IMR-90 (cell line): Measurements from ENCODE around the gene HASPIN. TPM values are rescaled to one million over a fixed set of nuclear protein-coding genes. Genes with fewer than 3 reads are reported as not detected.

Experiments
- ATAC-seq: fragments of 200-7000 bp; cut with Tn5 transposase; 2 replicates; pipeline ENCODE4 v1.9.1; 2020; ENCODE audit warnings: low read depth, mild to moderate bottlenecking, moderate library complexity
- BruUV-seq: library from RNA; stranded (reverse); fragments of 400-500 nt; replicated peaks from 2 replicates; lab custom pipeline; 2021; lab: Mats Ljungman, UMichigan
- CTCF ChIA-PET: fragments of 300-600 bp; formaldehyde crosslinking; extraction: SDS; loops from one replicate; lab custom pipeline; 2021; ENCODE audit warnings: antibody characterized with exemption; lab: Yijun Ruan, JAX
- POLR2A ChIA-PET: fragments of 300-600 bp; sonication (Branson Sonifier 250); formaldehyde crosslinking; loops from one replicate; lab custom pipeline; 2022; ENCODE audit warnings: antibody characterized with exemption; ENCODE audit not compliant: unreplicated experiment; lab: Charles Lee
- DNase-seq: peaks from one replicate; pipeline ENCODE4 v3.0.0; 2013
- H2AFZ ChIP-seq: replicated peaks from 2 replicates; pipeline ENCODE3; 2013; ENCODE audit warnings: low read length, mild to moderate bottlenecking; ENCODE audit not compliant: poor library complexity
- H2AK5ac ChIP-seq: 2 replicates; pipeline ENCODE4 v1.6.1; 2013; ENCODE audit warnings: low read depth, low read length, inconsistent platforms
- H2AK9ac ChIP-seq: replicated peaks from 2 replicates; pipeline ENCODE3; 2013; ENCODE audit warnings: mild to moderate bottlenecking, low read depth, low read length, moderate library complexity; ENCODE audit not compliant: poor library complexity
- H2BK120ac ChIP-seq: 2 replicates; pipeline ENCODE4 v1.6.1; 2013; ENCODE audit warnings: low read depth, low read length, inconsistent platforms
- H2BK15ac ChIP-seq: 3 replicates; pipeline ENCODE4 v1.6.1; 2013; ENCODE audit warnings: low read depth, low read length, inconsistent platforms
- H2BK20ac ChIP-seq: 2 replicates; pipeline ENCODE4 v1.6.1; 2013; ENCODE audit warnings: low read depth, mild to moderate bottlenecking, inconsistent platforms, low read length, moderate library complexity
- H2BK5ac ChIP-seq: 2 replicates; pipeline ENCODE4 v1.6.1; 2013; ENCODE audit warnings: mild to moderate bottlenecking, low read depth, low read length, inconsistent platforms; ENCODE audit not compliant: poor library complexity, severe bottlenecking
- H3K14ac ChIP-seq: replicated peaks from 2 replicates; pipeline ENCODE4 v1.6.1; 2013; ENCODE audit warnings: low read depth, low read length, inconsistent platforms
- H3K18ac ChIP-seq: 2 replicates; pipeline ENCODE4 v1.6.1; 2013; ENCODE audit warnings: low read depth, low read length, control low read depth
- H3K23ac ChIP-seq: 2 replicates; pipeline ENCODE4 v1.6.1; 2013; ENCODE audit warnings: low read depth, low read length, inconsistent platforms
- H3K27ac ChIP-seq: 2 replicates; pipeline ENCODE4 v1.5.1; 2013; ENCODE audit warnings: mild to moderate bottlenecking, control low read depth, low read length; ENCODE audit not compliant: insufficient read depth
- H3K27me3 ChIP-seq: 2 replicates; pipeline ENCODE4 v1.6.1; 2013; ENCODE audit warnings: low read length; ENCODE audit not compliant: control insufficient read depth, insufficient read depth
- H3K36me3 ChIP-seq: 2 replicates; pipeline ENCODE4 v1.6.1; 2013; ENCODE audit warnings: low read length, mixed read lengths; ENCODE audit not compliant: control insufficient read depth, insufficient read depth
- H3K4ac ChIP-seq: 2 replicates; pipeline ENCODE4 v1.6.1; 2013; ENCODE audit warnings: low read depth, low read length, inconsistent platforms
- H3K4me1 ChIP-seq: 2 replicates; pipeline ENCODE4 v1.6.1; 2013; ENCODE audit warnings: low read length, mixed read lengths; ENCODE audit not compliant: control insufficient read depth, insufficient read depth
- H3K4me2 ChIP-seq: 2 replicates; pipeline ENCODE4 v1.6.1; 2013; ENCODE audit warnings: low read depth, mild to moderate bottlenecking, control low read depth, low read length, moderate library complexity
- H3K4me3 ChIP-seq: 2 replicates; pipeline ENCODE4 v1.5.1; 2013; ENCODE audit warnings: low read depth, mild to moderate bottlenecking, control low read depth, low read length, moderate library complexity; ENCODE audit not compliant: insufficient read depth
- H3K56ac ChIP-seq: 2 replicates; pipeline ENCODE4 v1.6.1; 2013; ENCODE audit warnings: low read length, inconsistent platforms; ENCODE audit not compliant: insufficient read depth; ENCODE audit errors: extremely low read depth
- H3K79me1 ChIP-seq, 2 experiments: 2 replicates each; pipeline ENCODE4 v1.6.1; 2013; ENCODE audit warnings: low read length in 2 of 2, inconsistent platforms in 1 of 2, low read depth in 1 of 2
- H3K9ac ChIP-seq: 2 replicates; pipeline ENCODE4 v1.6.1; 2013; ENCODE audit warnings: low read depth, low read length, control low read depth
- H3K9me1 ChIP-seq: 2 replicates; pipeline ENCODE4 v1.6.1; 2013; ENCODE audit warnings: low read length, inconsistent platforms; ENCODE audit not compliant: insufficient read depth
- H3K9me3 ChIP-seq: 2 replicates; pipeline ENCODE4 v1.6.1; 2013; ENCODE audit warnings: low read length; ENCODE audit not compliant: control insufficient read depth, insufficient read depth
- H4K20me1 ChIP-seq: 2 replicates; pipeline ENCODE4 v1.6.1; 2013; ENCODE audit warnings: low read length, inconsistent platforms; ENCODE audit not compliant: insufficient read depth
- H4K5ac ChIP-seq: 2 replicates; pipeline ENCODE4 v1.6.1; 2013; ENCODE audit warnings: mild to moderate bottlenecking, low read depth, low read length, control low read depth
- H4K8ac ChIP-seq, 2 experiments: 2 replicates each; pipeline ENCODE4 v1.6.1; 2013; ENCODE audit warnings: low read depth in 2 of 2, low read length in 2 of 2, control low read depth in 1 of 2, inconsistent platforms in 1 of 2
- H4K91ac ChIP-seq: 2 replicates; pipeline ENCODE4 v1.6.1; 2013; ENCODE audit warnings: low read depth, low read length, inconsistent platforms; ENCODE audit not compliant: insufficient read depth
- USF2 ChIP-seq: fragments of 150-350 bp; IDR thresholded peaks from 2 replicates; pipeline ENCODE4 v1.6.1; 2017; ENCODE audit warnings: mild to moderate bottlenecking, antibody characterized with exemption, low read length, low read depth
- WGBS, 2 experiments: methylation state at CpG; one replicate each; pipeline versions ENCODE4 v1.1.5 to v1.1.7; 2013; ENCODE audit warnings: missing lambda C conversion rate in 2 of 2; ENCODE audit not compliant: insufficient read length in 1 of 2; ENCODE audit errors: extremely low coverage in 2 of 2; 5-methylcytosine and 5-hydroxymethylcytosine counted together
- dilution Hi-C: fragments of 300-500 bp; cut with HindIII; formaldehyde crosslinking; loops from one replicate; pipeline ENCODE4 v1.14.3; 2018; ENCODE audit warnings: low sequenced_read_pairs; ENCODE audit not compliant: unreplicated experiment
- in situ Hi-C: fragments of 300-500 bp; cut with MboI; formaldehyde crosslinking; loops from 3 replicates; pipeline ENCODE4 v1.14.3; 2019; ENCODE audit warnings: low sequenced_read_pairs, inconsistent platforms, mixed read lengths
- intact Hi-C: fragments of 100-400 bp; cut with micrococcal nuclease; formaldehyde crosslinking; loops from 2 replicates; pipeline ENCODE4 v1.10.0; 2022
- polyA plus RNA-seq, 3 experiments: library from polyadenylated mRNA; depleted of rRNA; stranded (reverse); fragments of >200 nt; gene quantifications; 2 replicates each; pipeline ENCODE4 v1.2.3, GENCODE V29; 2012; ENCODE audit warnings: low replicate concordance in 1 of 3
- total RNA-seq: library from RNA; depleted of rRNA; stranded (reverse); fragments of >200 nt; gene quantifications from 2 replicates; pipeline ENCODE4 v1.2.3, GENCODE V29; 2012

HASPIN gene
- total and polyA plus RNA-seq, 2 of the 4 experiments (the other 2 are of a cell fraction), result 2.2 to 4.3 TPM

- Histone ChIP-seq H3K79me1 (no peaks in the 10 kb centered on the region), H2BK15ac (no peak overlapping the region), H3K56ac (no peak overlapping the region), H3K4me1 (no peaks in the 10 kb centered on the region), H3K18ac (no peak overlapping the region), H3K36me3 (no peaks in the 10 kb centered on the region), H3K4me2 (no peak overlapping the region), H2AK9ac (no peak overlapping the region), H2AFZ (no peak overlapping the region), H4K5ac (no peak overlapping the region), H3K9ac (no peak overlapping the region), H3K27me3 (peaks cover 44% of the 10 kb centered on the region), H3K4ac (no peak overlapping the region), H2BK120ac (no peak overlapping the region), H4K91ac (no peak overlapping the region), H3K27ac (no peak overlapping the region), H3K4me3 (no peak overlapping the region), H3K9me1 (no peaks in the 10 kb centered on the region), H2BK20ac (no peak overlapping the region), H3K14ac (no peak overlapping the region), H3K9me3 (no peaks in the 10 kb centered on the region), H2AK5ac (no peak overlapping the region), H2BK5ac (no peak overlapping the region), H4K8ac (no peak overlapping the region), H3K23ac (no peak overlapping the region), H4K20me1 (no peaks in the 10 kb centered on the region)
- in situ Hi-C loops, result no loop called here
- CTCF ChIA-PET, result no interaction called here
- no CpG with 5 or more reads among the region's 18 CpGs for WGBS, 2 experiments
- ATAC-seq, result no peak
- POLR2A ChIA-PET, result no interaction called here
- no TSS peak for BruUV-seq
- DNase-seq, result no peak
- TF ChIP-seq USF2, result no peak
- intact Hi-C loops, result no loop called here
- dilution Hi-C loops, result no loop called here
Measured at GRCh38 chr17:3754066-3754457, 30.4 kb downstream of the HASPIN start.
